Nephron progenitor cell (in vitro differentiated cells): ENCODE measurements around the gene NOL9.
A peak's percentile ranks its signal among the peaks of the same experiment; 100 is the strongest.
"Not testable (repeated sequence)": the region's sequence is repeated elsewhere in the genome, so short reads cannot be mapped to it uniquely, and the experiment has no call there.

Experiments
- DNase-seq: peaks from one replicate; pipeline ENCODE4 v3.0.0; 2021
- H3K27ac Mint-ChIP-seq: 2 replicates; pipeline ENCODE4 v1.8.0; 2021; ENCODE audit warnings: mild to moderate bottlenecking, moderate library complexity, mixed read lengths
- H3K27me3 Mint-ChIP-seq: 2 replicates; pipeline ENCODE4 v1.8.0; 2021; ENCODE audit warnings: mild to moderate bottlenecking, low read depth, mixed read lengths; ENCODE audit not compliant: poor library complexity
- H3K36me3 Mint-ChIP-seq: 2 replicates; pipeline ENCODE4 v1.8.0; 2021; ENCODE audit warnings: low read depth, mixed read lengths
- H3K4me1 Mint-ChIP-seq: 2 replicates; pipeline ENCODE4 v1.8.0; 2021; ENCODE audit warnings: mixed read lengths
- H3K4me3 Mint-ChIP-seq: 2 replicates; pipeline ENCODE4 v1.8.0; 2021; ENCODE audit warnings: mild to moderate bottlenecking, moderate library complexity, mixed read lengths
- H3K9me3 Mint-ChIP-seq: 2 replicates; pipeline ENCODE4 v1.8.0; 2021; ENCODE audit warnings: mild to moderate bottlenecking, moderate library complexity, mixed read lengths
- TF ChIP-seq, protein P1 (sequence below): fragments of 200-600 bp; sonication (generic); IDR thresholded peaks from 2 replicates; pipeline ENCODE4 v1.5.0; 2021; ENCODE audit warnings: antibody characterized with exemption

NOL9 gene

DNA sequence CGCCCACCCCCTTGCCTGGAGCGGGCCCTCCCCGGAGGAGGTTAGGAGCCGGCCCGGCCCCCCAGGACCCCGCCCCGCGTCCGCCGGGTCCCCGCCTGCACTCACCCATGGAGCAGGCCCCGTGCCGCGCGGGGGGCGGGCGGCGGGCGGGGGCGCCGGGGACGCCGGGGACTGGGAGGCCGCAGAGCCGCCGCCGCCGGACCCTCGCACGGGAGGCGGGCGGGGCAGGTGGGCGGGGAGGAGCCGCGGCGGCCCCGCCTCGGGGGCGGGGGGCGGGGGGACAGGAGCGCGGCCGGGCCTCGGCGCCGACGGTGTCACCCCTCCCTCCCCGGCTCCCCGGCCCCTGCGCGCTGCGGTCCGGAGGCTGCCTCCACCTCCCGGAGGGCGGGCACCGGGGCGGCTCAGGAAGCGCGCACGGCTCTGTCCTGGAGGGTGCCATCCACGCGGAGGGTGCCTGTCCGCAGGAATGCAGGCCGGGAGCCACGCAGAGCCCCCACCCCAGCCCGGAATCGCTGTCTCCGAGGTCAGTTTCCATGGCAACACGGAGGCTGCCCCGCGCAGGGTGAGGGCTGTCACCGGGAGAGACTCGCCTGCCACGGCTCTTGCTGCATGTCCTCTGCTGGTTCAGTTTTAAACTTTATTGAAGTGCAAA is 57.0 kb downstream of the NOL9 start:
- H3K9me3 Mint-ChIP-seq: no peaks in the 10 kb centered on the region
- no peak overlapping the region for H3K27ac Mint-ChIP-seq
- H3K27me3 Mint-ChIP-seq: peaks cover 31% of the 10 kb centered on the region
- TF ChIP-seq, protein P1, sequence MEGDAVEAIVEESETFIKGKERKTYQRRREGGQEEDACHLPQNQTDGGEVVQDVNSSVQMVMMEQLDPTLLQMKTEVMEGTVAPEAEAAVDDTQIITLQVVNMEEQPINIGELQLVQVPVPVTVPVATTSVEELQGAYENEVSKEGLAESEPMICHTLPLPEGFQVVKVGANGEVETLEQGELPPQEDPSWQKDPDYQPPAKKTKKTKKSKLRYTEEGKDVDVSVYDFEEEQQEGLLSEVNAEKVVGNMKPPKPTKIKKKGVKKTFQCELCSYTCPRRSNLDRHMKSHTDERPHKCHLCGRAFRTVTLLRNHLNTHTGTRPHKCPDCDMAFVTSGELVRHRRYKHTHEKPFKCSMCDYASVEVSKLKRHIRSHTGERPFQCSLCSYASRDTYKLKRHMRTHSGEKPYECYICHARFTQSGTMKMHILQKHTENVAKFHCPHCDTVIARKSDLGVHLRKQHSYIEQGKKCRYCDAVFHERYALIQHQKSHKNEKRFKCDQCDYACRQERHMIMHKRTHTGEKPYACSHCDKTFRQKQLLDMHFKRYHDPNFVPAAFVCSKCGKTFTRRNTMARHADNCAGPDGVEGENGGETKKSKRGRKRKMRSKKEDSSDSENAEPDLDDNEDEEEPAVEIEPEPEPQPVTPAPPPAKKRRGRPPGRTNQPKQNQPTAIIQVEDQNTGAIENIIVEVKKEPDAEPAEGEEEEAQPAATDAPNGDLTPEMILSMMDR: no peak
- no peaks in the 10 kb centered on the region for H3K36me3 Mint-ChIP-seq
- peak overlapping the region; percentile 81 for H3K4me3 Mint-ChIP-seq
- DNase-seq: peak; percentile 82
- H3K4me1 Mint-ChIP-seq: peaks cover 47% of the 10 kb centered on the region

DNA sequence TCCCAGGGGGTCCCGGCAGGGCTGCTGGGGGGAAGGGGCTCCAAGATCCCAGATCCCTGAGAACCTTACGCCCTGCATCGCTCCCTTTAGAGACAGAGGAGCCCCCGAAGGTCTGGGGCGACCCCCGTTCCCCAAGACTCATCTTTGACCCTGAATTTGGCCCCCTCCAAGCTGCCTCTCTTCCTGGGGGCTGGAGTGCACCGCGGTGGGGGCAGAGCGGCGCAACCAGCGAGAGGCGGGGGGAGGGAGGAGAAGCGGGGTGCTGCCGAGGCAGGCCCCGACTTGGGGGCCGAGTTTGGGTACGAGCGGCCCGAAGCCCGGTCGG is 57.5 kb downstream of the NOL9 start:
- no peak for DNase-seq
- H3K27ac Mint-ChIP-seq: no peak overlapping the region
- TF ChIP-seq, protein P1: no peak
- H3K27me3 Mint-ChIP-seq: peaks cover 31% of the 10 kb centered on the region
- peaks cover 49% of the 10 kb centered on the region for H3K4me1 Mint-ChIP-seq
- peak overlapping the region; percentile 79 for H3K4me3 Mint-ChIP-seq
- no peaks in the 10 kb centered on the region for H3K9me3 Mint-ChIP-seq
- no peaks in the 10 kb centered on the region for H3K36me3 Mint-ChIP-seq

DNA sequence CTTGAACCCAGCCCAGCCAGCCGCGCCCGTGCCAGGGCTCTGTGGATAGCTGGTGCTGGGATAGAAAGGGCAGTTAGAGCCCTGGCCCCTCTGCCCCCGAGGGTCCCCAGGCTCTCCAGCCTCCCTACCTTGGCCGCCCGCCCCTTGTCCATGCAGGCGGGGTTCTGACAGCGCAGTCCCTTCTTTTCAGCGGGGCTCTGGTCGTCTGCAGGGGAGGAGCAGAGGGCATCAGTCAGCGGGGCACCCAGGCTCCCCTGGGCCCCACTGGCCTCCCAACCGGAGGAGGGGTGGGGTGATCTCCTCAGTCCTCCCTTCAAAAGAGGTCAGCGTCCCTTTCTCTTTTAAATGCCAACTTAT is 58.0 kb downstream of the NOL9 start:
- Mint-ChIP-seq H3K4me1 (peaks cover 49% of the 10 kb centered on the region), H3K9me3 (no peaks in the 10 kb centered on the region), H3K4me3 (peak overlapping the region; percentile 79), H3K27ac (no peak overlapping the region), H3K27me3 (peaks cover 33% of the 10 kb centered on the region), H3K36me3 (no peaks in the 10 kb centered on the region)
- TF ChIP-seq, protein P1: no peak
- no peak for DNase-seq

DNA sequence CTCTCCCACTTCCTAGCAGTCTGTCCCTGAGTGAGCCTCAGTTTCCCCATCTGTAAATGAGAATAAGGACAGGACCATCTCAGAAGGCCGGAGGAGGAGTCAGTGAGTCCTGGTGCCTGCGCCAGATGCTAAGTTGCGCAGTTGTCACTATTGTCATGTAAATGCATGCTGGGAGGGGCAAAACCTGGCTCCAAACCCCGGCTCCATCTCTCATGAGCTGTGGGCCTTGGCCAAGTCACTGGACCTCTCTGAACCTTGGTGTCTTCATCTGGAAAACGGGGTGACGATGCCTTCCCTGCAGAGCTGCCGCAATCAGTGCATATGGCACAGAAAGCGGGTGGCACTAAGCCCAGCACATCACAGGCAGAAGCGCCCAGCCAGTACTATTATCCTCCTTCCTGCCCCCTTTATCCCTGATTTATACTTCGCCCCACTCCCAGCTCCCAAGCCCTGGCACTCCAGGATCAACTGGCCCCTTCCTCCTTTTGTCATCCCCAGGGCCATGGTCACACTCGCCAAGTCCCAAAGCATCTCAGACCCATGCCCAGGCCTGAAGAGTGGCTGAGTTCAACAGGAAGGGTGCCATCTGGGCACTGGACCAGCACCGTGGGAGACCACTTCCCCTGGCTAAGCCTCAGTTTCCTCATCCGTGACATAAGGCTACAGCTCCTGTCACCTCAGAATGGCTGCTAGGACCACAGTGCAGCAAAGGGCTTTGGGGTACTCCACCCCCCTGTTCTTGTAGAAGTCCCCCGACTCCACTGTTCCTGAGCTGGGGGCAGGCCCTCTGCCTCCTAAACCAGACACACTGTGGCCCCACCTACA is 58.6 kb downstream of the NOL9 start:
- peaks cover 46% of the 10 kb centered on the region for H3K4me1 Mint-ChIP-seq
- DNase-seq: no peak
- TF ChIP-seq, protein P1: no peak
- peak overlapping the region; percentile 79 for H3K4me3 Mint-ChIP-seq
- no peaks in the 10 kb centered on the region for H3K36me3 Mint-ChIP-seq
- H3K27me3 Mint-ChIP-seq: peaks cover 27% of the 10 kb centered on the region
- peak overlapping the region; percentile 29 for H3K27ac Mint-ChIP-seq
- H3K9me3 Mint-ChIP-seq: no peaks in the 10 kb centered on the region

DNA sequence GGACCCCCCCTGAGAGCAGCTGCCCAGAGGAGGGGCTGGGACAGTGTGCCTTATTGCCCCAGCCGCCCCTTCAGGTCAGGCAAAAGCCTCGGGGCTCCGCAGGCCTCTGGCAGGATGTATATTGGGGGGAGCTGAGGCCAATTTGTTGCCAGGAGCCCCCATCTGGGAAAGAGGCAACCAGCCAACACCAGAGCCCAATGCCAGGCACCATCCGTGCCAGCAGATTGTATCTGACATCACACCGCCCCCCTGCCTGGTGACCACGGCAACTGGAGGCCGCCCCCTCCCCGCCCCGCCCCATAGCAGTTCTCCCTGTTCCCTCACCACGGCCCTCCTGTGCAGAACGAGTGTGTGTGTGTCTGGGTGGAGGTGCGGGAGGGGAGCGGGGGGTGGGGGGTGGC is 59.3 kb downstream of the NOL9 start:
- DNase-seq: no peak
- Mint-ChIP-seq H3K4me1 (peaks cover 44% of the 10 kb centered on the region), H3K27ac (no peak overlapping the region), H3K4me3 (no peak overlapping the region), H3K9me3 (no peaks in the 10 kb centered on the region), H3K27me3 (peaks cover 27% of the 10 kb centered on the region), H3K36me3 (no peaks in the 10 kb centered on the region)
- TF ChIP-seq, protein P1: no peak

DNA sequence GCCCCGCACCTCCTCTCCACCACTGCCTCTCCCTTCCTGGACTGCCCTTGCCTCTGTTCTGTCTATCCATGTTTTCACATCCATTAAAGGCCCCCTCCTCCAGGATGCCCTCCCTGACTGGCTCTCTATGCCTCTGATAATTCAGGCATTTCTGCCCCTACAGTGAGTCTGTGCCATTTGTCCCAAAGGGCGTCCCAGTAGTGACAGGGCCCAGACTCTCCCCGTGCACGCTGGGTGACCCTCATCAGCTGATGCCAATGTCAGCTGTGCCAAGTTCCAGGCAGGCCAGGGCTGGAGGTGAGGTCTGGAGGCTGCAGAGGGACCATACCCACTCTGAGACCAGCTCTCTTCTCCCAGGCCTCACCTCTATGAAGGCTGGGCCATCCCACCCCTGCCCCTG is 59.7 kb downstream of the NOL9 start:
- peaks cover 41% of the 10 kb centered on the region for H3K4me1 Mint-ChIP-seq
- no peak overlapping the region for H3K4me3 Mint-ChIP-seq
- no peaks in the 10 kb centered on the region for H3K9me3 Mint-ChIP-seq
- H3K27me3 Mint-ChIP-seq: peaks cover 27% of the 10 kb centered on the region
- no peak for DNase-seq
- H3K27ac Mint-ChIP-seq: peak overlapping the region; percentile 66
- TF ChIP-seq, protein P1: no peak
- H3K36me3 Mint-ChIP-seq: no peaks in the 10 kb centered on the region

DNA sequence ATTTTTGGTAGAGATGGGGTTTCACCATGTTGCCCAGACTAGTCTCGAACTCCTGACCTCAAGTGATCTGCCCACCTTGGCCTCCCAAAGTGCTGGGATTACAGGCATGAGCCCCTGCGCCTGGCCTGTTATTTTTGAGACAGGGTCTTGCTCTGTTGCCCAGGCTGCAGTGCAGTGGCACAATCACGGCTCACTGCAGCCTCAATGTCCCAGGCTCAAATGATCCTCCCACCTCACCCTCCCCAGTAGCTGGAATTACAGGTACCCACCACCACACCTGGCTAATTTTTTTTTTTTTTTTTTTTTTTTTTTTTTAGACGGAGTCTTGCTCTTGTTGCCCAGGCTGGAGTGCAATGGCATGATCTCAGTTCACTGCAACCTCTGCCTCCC is 60.5 kb downstream of the NOL9 start:
- not testable (repeated sequence) for DNase-seq, H3K4me3 Mint-ChIP-seq, H3K36me3 Mint-ChIP-seq, H3K9me3 Mint-ChIP-seq, H3K27ac Mint-ChIP-seq
- peaks cover 27% of the 10 kb centered on the region for H3K27me3 Mint-ChIP-seq
- peaks cover 35% of the 10 kb centered on the region for H3K4me1 Mint-ChIP-seq
